OCI-LY1 (cell line): ENCODE measurements around the gene CLNS1A.
A peak's percentile ranks its signal among the peaks of the same experiment; 100 is the strongest.
"Not testable (repeated sequence)": the region's sequence is repeated elsewhere in the genome, so short reads cannot be mapped to it uniquely, and the experiment has no call there.

Experiments used
- H2AFZ ChIP-seq: fragments of 200-600 bp; sonication (generic), shearing (Covaris generic); 2 replicates; pipeline ENCODE4 v1.6.0; 2014; ENCODE audit warnings: antibody characterized with exemption, mild to moderate bottlenecking, low read length
- H3F3A ChIP-seq: fragments of 200-600 bp; sonication (generic), shearing (Covaris generic); 2 replicates; pipeline ENCODE4 v1.6.0; 2014; ENCODE audit warnings: mild to moderate bottlenecking, antibody characterized with exemption, low read length, moderate library complexity; ENCODE audit not compliant: insufficient read depth
- H3K27ac ChIP-seq: fragments of 200-600 bp; sonication (generic); 2 replicates; pipeline ENCODE4 v1.5.1; 2014; ENCODE audit warnings: low read length, mixed run types, mild to moderate bottlenecking, low read depth; ENCODE audit not compliant: poor library complexity, severe bottlenecking
- H3K27me3 ChIP-seq: fragments of 200-600 bp; sonication (generic); 2 replicates; pipeline ENCODE4 v1.6.0; 2014; ENCODE audit warnings: antibody characterized with exemption, mild to moderate bottlenecking, low read length, moderate library complexity; ENCODE audit not compliant: insufficient read depth
- H3K36me3 ChIP-seq: fragments of 200-600 bp; sonication (generic); 2 replicates; pipeline ENCODE4 v1.6.1; 2014; ENCODE audit warnings: mild to moderate bottlenecking, antibody characterized with exemption, low read length, moderate library complexity, mixed read lengths; ENCODE audit not compliant: insufficient read depth
- H3K4me1 ChIP-seq: fragments of 200-600 bp; sonication (generic); 2 replicates; pipeline ENCODE4 v1.5.1; 2014; ENCODE audit warnings: mild to moderate bottlenecking, low read length, moderate library complexity; ENCODE audit not compliant: insufficient read depth, severe bottlenecking
- H3K4me2 ChIP-seq: fragments of 200-600 bp; sonication (generic), shearing (Covaris generic); 2 replicates; pipeline ENCODE4 v1.6.1; 2014; ENCODE audit warnings: low read length
- H3K4me3 ChIP-seq: fragments of 200-600 bp; sonication (generic); 2 replicates; pipeline ENCODE4 v1.5.1; 2014; ENCODE audit warnings: low read length, low read depth, mild to moderate bottlenecking, mixed read lengths; ENCODE audit not compliant: poor library complexity, severe bottlenecking
- H3K79me2 ChIP-seq: fragments of 200-600 bp; shearing (Covaris generic); 2 replicates; pipeline ENCODE4 v1.6.1; 2016; ENCODE audit warnings: mixed run types, low read length, mixed read lengths; ENCODE audit not compliant: insufficient read depth
- H3K9ac ChIP-seq: fragments of 200-600 bp; sonication (generic), shearing (Covaris generic); 2 replicates; pipeline ENCODE4 v1.6.1; 2014; ENCODE audit warnings: mild to moderate bottlenecking, low read length, mixed read lengths
- H3K9me2 ChIP-seq: fragments of 200-600 bp; sonication (generic), shearing (Covaris generic); 2 replicates; pipeline ENCODE4 v1.6.1; 2014; ENCODE audit warnings: low read depth, mild to moderate bottlenecking, low read length, mixed read lengths
- H3K9me3 ChIP-seq: fragments of 200-600 bp; shearing (Covaris generic); 2 replicates; pipeline ENCODE4 v1.6.1; 2014; ENCODE audit warnings: low read length, mixed read lengths
- H4K20me1 ChIP-seq: fragments of 200-600 bp; sonication (generic), shearing (Covaris generic); 2 replicates; pipeline ENCODE4 v1.6.0; 2016; ENCODE audit warnings: mild to moderate bottlenecking, low read length; ENCODE audit not compliant: insufficient read depth
- CTCF ChIP-seq: fragments of 200-600 bp; sonication (generic), shearing (Covaris generic); IDR thresholded peaks from 2 replicates; pipeline ENCODE4 v1.5.1; 2017; ENCODE audit warnings: mild to moderate bottlenecking, antibody characterized with exemption, low read length, moderate library complexity, mixed read lengths
- EZH2 ChIP-seq: fragments of 200-600 bp; sonication (generic), shearing (Covaris generic); IDR thresholded peaks from 2 replicates; pipeline ENCODE4 v1.8.0; 2017; ENCODE audit warnings: borderline replicate concordance, mixed run types, mild to moderate bottlenecking, antibody characterized with exemption, low read length, moderate library complexity, mixed read lengths

Gene CLNS1A

GRCh38 chr11:77642228-77642627 lies 4.6 kb upstream of the CLNS1A start:
- H3K9me2 ChIP-seq, result no peaks in the 10 kb centered on the region
- H3F3A ChIP-seq, result no peaks in the 10 kb centered on the region
- TF ChIP-seq EZH2 (no peak), CTCF (no peak)
- H3K79me2 ChIP-seq, result peaks cover 2% of the 10 kb centered on the region
- H2AFZ ChIP-seq, result no peak overlapping the region
- no peaks in the 10 kb centered on the region for H3K36me3 ChIP-seq
- no peak overlapping the region for H3K4me3 ChIP-seq
- no peak overlapping the region for H3K4me2 ChIP-seq
- peaks cover 11% of the 10 kb centered on the region for H3K4me1 ChIP-seq
- no peaks in the 10 kb centered on the region for H3K9me3 ChIP-seq
- no peak overlapping the region for H3K9ac ChIP-seq
- H4K20me1 ChIP-seq, result no peaks in the 10 kb centered on the region
- H3K27me3 ChIP-seq, result no peaks in the 10 kb centered on the region
- H3K27ac ChIP-seq, result no peak overlapping the region

- Histone ChIP-seq H3K9me2 (no peaks in the 10 kb centered on the region), H3K9me3 (no peaks in the 10 kb centered on the region), H2AFZ (no peak overlapping the region), H3K27me3 (no peaks in the 10 kb centered on the region), H3K4me2 (peak overlapping the region; percentile 86), H3K4me3 (peak overlapping the region; percentile 87), H3K36me3 (peaks cover 28% of the 10 kb centered on the region), H3K79me2 (peaks cover 52% of the 10 kb centered on the region), H3K27ac (peak overlapping the region; percentile 48), H3K4me1 (peaks cover 19% of the 10 kb centered on the region), H3F3A (no peaks in the 10 kb centered on the region), H3K9ac (peak overlapping the region; percentile 85), H4K20me1 (no peaks in the 10 kb centered on the region)
- TF ChIP-seq EZH2, result no peak
- TF ChIP-seq CTCF, result no peak
Measured at GRCh38 chr11:77636731-77637344, 756 bp downstream of the CLNS1A start.

GRCh38 chr11:77633926-77634325 lies 3.7 kb downstream of the CLNS1A start:
- not testable (repeated sequence) for H3K4me3 ChIP-seq, H2AFZ ChIP-seq, H3K27ac ChIP-seq, H3K4me2 ChIP-seq, H3K9ac ChIP-seq, H3K9me3 ChIP-seq, H4K20me1 ChIP-seq, H3K9me2 ChIP-seq, H3K27me3 ChIP-seq, H3F3A ChIP-seq
- Histone ChIP-seq H3K36me3 (peaks cover 47% of the 10 kb centered on the region), H3K79me2 (peaks cover 79% of the 10 kb centered on the region), H3K4me1 (peaks cover 27% of the 10 kb centered on the region)

- no peaks in the 10 kb centered on the region for H3K9me2 ChIP-seq
- H3F3A ChIP-seq, result no peaks in the 10 kb centered on the region
- no peaks in the 10 kb centered on the region for H3K9me3 ChIP-seq
- H2AFZ ChIP-seq, result no peak overlapping the region
- no peaks in the 10 kb centered on the region for H3K27me3 ChIP-seq
- H3K4me1 ChIP-seq, result peaks cover 8% of the 10 kb centered on the region
- H3K36me3 ChIP-seq, result peaks cover 73% of the 10 kb centered on the region
- no peak overlapping the region for H3K27ac ChIP-seq
- H3K79me2 ChIP-seq, result peaks cover 65% of the 10 kb centered on the region
- H4K20me1 ChIP-seq, result no peaks in the 10 kb centered on the region; the same call in 1 of the 2 replicates
- H3K9ac ChIP-seq, result no peak overlapping the region
- no peak overlapping the region for H3K4me2 ChIP-seq
- TF ChIP-seq EZH2 (no peak), CTCF (no peak)
- H3K4me3 ChIP-seq, result no peak overlapping the region
Measured at GRCh38 chr11:77630157-77630710, 7.4 kb downstream of the CLNS1A start.
